ENCODE measurements around the gene DNM1.

- TF ChIP-seq CTCF (IDR thresholded peaks at IDR 0.05; ENCODE audit: low read depth, low read length, missing input control) (no peak), MAX (IDR thresholded peaks at IDR 0.05) (no peak), TAF1 (conservative IDR thresholded peaks at IDR 0.05) (no peak), SP1 (IDR thresholded peaks at IDR 0.05) (no peak), YY1 (IDR thresholded peaks at IDR 0.05) (no peak), REST (IDR thresholded peaks at IDR 0.05) (no peak), RAD21 (IDR thresholded peaks at IDR 0.05) (no peak), FOXA1 (IDR thresholded peaks at IDR 0.05) (no peak), GABPA (IDR thresholded peaks at IDR 0.05 in 1 of 2, conservative IDR thresholded peaks at IDR 0.05 in 1 of 2) (no peak), EGR1 (IDR thresholded peaks at IDR 0.05; ENCODE audit: low read depth in 2 of 2) (no peak), JUND (IDR thresholded peaks at IDR 0.05) (no peak), ZBTB33 (IDR thresholded peaks at IDR 0.05) (no peak), NR2F2 (IDR thresholded peaks at IDR 0.05) (no peak)
Measured at GRCh38 chr9:128222880-128223670, 19.9 kb downstream of the DNM1 start.

Measured in liver (tissue), 3 donors.